Glomerular visceral epithelial cell (primary cell): ENCODE data around the gene TTC27.
"Not testable (repeated sequence)": the region's sequence is repeated elsewhere in the genome, so short reads cannot be mapped to it uniquely, and the experiment has no call there.

Experiments
- DNase-seq: peaks from one replicate; pipeline ENCODE4 v3.0.0-alpha.2; 2016; ENCODE audit errors: extremely low spot score

Gene TTC27

DNA sequence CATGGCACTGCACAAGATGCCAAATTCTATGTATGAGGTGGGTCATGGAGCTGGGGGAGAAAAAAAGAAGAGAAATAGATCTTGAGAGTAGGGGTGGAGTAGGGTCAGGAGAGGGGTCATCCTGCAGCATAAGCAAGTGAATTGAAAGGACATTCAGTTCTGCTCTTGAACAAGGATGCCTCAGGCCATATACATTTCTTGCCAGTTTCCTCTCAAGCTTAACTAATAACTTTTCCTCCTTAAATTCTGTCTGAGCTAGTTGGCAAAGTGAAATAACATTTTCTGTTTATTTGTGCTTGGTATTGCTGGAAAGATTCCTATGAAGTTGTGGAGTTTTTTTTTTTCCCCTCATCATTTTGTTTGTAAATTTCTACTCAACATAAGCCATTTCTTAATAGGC, 219.9 kb downstream of the TTC27 start:
- DNase-seq = no peak

DNA sequence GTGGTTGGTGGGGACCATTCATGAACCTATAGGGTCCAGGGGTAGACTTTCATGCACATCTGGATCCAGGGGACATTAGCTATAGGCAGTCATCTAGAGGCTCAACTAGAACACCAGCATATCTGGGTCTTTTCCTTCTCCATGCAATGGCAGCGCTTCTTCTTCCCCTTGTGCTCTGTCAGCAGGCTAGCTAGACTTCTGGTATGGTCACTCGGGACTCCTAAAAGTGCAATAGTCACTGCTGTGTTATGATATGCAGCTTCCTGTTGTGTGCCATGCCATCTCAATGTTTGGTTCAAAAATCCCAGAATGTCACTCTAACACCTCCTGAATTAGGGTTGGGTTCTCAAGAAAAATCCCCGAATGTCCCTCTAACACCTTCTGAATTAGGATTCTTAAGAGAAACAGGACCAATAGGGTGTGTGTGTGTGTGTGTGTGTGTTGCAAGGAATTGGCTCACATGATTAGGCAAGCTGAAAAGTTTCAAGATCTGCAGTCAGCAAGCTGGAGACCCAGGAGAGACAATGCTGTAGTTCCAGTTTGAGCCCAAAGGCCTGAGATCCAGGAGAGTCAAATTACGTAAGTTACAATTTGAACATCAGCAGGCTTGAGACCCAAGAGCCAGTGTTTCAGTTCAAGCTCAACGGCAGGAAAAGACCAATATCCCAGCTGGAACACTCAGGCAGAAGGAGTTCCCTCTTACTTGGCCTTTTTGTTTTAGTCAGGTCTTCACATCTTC, 221.8 kb downstream of the TTC27 start:
- DNase-seq = no peak

DNA sequence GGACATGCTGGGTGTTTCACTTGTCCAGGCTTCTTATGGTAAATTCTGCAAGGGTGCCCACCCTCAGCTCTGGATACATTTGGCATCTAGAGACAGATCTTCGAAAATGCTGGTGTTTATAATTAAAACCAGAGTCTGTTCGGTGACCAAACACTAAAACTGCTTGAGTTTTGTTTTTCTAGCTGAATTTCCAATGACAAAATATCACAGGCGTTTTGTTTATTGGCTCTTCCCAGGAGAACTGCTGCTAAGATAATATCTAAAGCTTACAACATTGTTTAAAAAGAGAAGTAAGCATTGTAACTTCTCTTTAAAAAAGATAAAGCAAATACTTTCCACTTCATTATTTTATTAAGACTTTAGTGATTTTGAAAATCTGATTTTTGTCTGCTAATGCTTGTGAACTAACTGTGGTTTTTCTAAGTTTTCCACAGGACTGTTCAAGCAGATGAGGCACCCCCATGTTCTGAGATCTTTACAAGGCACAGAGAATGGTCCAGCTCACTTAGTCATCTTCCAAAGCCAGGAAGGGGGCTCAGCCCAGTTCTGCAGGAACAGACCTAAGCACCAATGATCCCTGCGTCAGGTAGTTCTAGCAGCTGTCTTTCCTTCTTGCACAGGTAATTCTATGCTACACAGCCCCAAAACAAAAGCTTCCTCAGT, 224.1 kb downstream of the TTC27 start:
- no peak for DNase-seq

DNA sequence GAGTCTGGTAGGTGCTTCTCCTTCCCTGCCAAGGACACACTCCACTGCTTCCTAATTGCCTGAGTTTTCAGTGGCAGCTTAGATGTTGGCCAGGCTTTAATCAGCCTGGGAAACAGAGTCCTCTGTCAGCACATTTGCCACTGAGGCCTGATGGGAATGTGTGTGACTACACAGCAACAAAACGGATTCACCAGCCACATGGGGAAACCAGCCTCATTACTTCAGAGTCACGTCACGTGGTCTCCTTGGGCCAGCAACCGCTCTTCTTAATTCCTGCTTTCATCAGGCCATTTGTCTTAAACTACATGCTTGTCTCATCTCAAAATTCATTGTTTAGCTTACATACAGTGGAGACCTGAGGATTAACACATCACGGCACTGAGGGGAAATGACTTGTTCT, 225.0 kb downstream of the TTC27 start:
- no peak for DNase-seq

DNA sequence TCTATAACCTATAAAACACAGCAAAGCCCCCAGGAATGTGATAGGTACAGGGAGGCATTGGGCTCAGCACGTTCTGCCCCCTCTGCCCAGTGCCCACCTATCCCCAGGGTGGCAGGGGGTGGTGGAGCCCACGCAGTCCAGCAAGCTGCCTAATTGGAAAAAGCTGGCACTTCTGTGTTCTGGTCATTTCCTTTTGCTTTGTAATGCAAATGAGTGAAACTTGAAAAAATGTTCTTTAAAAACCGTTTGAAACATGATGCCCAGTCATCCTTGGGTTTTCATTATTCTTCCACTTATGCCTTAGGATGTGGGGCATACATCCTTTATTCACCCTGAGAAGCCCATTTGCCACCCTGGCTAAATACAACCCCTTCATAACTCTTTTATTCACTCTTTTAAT, 229.0 kb downstream of the TTC27 start:
- DNase-seq = no peak

DNA sequence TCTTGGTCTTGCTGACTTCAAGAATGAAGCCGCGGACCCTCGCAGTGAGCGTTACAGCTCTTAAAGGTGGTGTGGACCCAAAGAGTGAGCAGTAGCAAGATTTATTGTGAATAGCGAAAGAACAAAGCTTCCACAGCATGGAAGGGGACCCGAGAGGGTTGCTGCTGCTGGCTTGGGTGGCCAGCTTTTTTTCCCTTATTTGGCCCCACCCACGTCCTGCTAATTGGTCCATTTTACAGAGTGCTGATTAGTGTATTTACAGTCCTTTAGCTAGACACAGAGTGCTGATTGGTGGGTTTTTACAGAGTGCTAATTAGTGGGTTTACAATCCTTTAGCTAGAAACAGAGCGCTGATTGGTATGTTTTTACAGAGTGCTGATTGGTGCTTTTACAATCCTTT, 230.9 kb downstream of the TTC27 start:
- no peak for DNase-seq

DNA sequence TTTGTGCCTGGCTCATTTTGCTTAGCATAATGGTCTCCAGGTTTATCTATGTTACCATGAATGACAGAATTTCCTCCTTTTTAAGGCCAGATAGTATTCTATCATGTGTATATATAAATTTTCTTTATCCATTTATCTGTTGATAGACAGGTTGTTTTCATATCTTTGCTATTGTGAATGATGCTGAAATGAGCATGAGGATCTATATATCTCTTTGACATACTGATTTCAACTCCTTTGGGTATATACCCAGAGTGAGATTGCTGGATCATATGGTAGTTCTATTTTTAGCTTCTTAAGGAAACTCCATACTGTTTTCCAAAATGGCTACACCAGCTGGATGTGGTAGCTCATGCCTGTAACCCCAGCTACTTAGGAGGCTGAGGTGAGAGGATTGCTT, 232.5 kb downstream of the TTC27 start:
- no peak for DNase-seq

DNA sequence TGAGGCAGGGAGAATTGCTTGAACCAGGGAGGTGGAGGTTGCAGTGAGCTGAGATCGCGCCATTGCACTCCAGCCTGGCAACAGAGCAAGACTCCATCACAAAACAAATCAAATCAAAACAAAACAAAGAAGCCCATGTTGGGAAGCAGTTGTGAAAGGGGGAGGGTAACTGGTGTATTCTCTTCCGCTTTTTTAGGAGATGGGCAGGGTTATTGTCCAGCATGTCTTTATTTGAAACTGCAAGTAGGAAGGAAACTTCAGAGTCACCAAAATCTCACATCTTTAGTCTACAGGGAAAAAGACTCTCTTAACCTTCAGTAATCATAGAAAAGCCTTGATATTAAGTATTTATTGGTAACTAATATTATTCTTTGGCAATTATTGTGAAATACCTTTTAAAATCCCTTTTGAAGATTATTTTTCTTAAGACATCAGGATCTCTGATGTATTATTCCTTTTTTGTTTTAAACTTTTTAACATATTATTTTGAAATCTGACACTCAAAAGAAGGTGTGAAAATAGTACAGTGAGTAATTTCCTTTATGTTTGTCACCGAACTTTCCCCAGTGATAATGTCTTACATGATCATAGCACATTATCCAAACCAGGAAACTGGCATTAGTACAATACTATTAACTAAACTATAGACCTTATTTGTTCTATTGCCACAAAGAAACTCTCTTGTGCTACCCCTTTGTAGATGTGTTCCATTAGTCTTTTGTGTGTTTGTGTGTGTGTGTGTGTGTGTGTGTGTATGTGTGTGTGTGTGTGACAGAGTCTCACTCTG, 234.6 kb downstream of the TTC27 start:
- no peak for DNase-seq

DNA sequence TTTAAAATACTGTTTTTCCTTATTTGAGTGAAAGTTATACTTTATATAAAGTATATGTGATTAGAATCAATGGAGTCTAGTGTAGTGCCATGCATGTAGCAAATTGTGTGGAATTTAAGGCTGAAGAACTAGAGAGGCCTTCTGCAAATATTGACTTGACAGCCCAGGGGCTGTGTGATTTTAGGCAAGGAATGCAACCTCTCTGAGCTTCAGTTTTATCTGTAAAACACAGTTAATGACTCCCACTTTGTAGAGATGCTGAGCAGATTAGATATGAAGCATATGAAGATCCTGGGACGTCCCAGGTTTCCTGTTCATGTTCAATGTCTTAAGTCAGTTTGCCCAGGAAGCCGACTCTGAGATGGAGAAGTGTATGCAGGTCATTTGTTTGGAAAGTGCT, 235.5 kb downstream of the TTC27 start:
- DNase-seq = no peak

DNA sequence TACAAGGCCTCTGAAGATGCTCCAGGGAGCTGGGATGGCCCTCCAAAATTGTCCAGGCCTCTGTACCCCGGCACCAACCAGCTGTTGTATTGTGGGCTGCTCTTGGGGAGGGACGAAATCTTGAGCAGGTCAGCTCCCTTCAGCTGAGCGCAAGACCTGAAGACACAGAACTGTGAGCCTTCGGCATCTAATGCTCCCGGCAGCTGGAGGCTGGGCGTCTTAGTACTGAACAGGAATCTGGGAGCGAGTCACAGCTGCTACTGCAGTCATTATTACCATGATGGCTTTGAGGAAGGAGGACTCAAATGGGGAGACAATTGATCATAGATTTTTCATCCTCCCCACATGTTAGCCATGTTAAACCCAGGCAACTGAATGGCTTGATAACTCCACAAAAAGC, 236.0 kb downstream of the TTC27 start:
- DNase-seq = no peak

DNA sequence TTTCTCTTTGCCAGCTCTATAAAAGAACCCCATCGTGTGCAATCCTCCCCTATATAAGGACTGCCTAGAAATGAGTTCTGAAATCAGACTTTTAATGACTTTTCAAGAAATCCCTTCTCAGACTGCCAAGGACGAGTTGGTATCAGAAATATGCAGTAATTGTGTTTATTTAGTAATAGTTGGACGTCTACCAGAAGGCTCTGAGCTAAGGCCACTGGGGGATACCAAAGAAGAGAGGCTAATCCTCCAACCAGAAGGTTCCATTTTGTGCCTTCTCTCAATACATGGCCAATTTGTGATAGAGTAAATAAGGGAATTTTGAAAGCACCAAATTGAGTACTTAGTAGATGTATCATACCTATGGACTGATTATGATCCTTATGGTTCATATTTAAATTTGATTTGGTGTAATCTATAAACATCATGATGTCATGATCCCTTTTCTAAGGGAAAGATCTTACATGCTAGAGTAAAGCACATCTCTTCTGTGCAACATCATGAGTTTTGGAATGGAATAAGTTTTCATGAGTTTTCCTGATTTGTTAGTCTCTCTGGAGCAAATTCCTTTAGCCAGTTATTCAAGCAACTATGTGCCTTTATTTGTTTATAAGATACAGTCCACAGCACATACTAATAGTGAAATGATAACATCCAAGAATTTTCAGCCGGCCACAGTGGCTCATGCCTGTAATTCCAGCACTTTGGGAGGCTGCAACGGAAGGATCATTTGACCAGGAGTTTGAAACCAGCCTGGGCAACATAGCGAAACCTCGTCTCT, 236.7 kb downstream of the TTC27 start:
- no peak for DNase-seq

DNA sequence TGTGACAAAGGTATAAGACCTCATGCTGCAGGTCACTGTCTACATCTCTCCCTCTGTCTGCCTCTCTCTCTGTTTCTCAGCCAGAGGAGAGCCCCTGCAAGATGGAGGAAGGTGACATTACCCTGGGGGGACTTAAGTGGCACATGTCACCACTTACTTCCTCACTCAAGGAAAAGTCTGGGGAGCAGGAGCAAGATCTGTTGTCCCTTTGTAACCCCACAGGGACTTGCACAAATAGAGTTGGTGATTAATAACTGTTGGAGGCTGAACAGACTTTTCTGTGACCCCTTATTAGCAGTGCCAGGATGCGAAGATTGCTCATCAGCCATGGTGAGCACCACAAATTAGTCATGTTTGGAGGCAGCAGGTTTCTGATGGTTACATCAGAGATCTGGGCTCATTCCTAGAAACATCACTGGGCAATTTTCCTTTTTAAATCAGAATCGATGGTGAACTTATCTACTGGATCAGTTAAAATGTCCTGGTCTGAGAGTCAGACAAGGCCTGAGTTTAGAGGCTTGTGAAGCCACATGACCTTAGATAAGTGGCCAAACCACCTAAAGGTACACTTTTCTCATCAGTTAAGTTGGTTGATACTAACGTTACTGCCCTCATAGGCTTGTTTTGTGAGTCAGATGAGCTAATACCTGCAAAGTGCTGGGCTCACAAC, 237.7 kb downstream of the TTC27 start:
- DNase-seq = peak; percentile 55

DNA sequence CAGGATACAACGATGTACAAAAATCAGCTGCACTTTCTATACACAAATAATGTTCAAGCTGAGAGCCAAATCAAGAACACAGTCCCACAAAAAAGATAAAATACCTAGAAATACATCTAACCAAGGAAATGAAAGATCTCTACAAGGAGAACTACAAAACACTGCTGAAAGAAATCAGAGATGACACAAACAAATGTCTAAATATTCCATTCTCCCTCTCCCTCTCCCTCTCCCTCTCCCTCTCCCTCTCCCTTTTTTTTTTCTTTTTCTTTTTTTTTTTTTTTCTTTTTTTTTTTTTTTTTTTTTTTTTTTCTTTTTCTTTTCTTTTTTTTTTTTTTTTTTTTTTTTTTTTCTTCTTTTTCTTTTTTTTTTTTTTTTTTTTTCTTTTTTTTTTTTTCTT, 238.6 kb downstream of the TTC27 start:
- DNase-seq = not testable (repeated sequence)
